IMR-90 (cell line): ENCODE data around the gene MEGF8. TPM values are rescaled to one million over a fixed set of nuclear protein-coding genes. Genes with fewer than 3 reads are reported as not detected.

Experiments
- ATAC-seq: fragments of 200-7000 bp; cut with Tn5 transposase; 2 replicates; pipeline ENCODE4 v1.9.1; 2020; ENCODE audit warnings: low read depth, mild to moderate bottlenecking, moderate library complexity
- BruUV-seq: library from RNA; stranded (reverse); fragments of 400-500 nt; replicated peaks from 2 replicates; lab custom pipeline; 2021; lab: Mats Ljungman, UMichigan
- CTCF ChIA-PET: fragments of 300-600 bp; formaldehyde crosslinking; extraction: SDS; loops from one replicate; lab custom pipeline; 2021; ENCODE audit warnings: antibody characterized with exemption; lab: Yijun Ruan, JAX
- POLR2A ChIA-PET: fragments of 300-600 bp; sonication (Branson Sonifier 250); formaldehyde crosslinking; loops from one replicate; lab custom pipeline; 2022; ENCODE audit warnings: antibody characterized with exemption; ENCODE audit not compliant: unreplicated experiment; lab: Charles Lee
- DNase-seq: peaks from one replicate; pipeline ENCODE4 v3.0.0; 2013
- H2AFZ ChIP-seq: replicated peaks from 2 replicates; pipeline ENCODE3; 2013; ENCODE audit warnings: low read length, mild to moderate bottlenecking; ENCODE audit not compliant: poor library complexity
- H2AK5ac ChIP-seq: 2 replicates; pipeline ENCODE4 v1.6.1; 2013; ENCODE audit warnings: low read depth, low read length, inconsistent platforms
- H2AK9ac ChIP-seq: replicated peaks from 2 replicates; pipeline ENCODE3; 2013; ENCODE audit warnings: mild to moderate bottlenecking, low read depth, low read length, moderate library complexity; ENCODE audit not compliant: poor library complexity
- H2BK120ac ChIP-seq: 2 replicates; pipeline ENCODE4 v1.6.1; 2013; ENCODE audit warnings: low read depth, low read length, inconsistent platforms
- H2BK15ac ChIP-seq: 3 replicates; pipeline ENCODE4 v1.6.1; 2013; ENCODE audit warnings: low read depth, low read length, inconsistent platforms
- H2BK20ac ChIP-seq: 2 replicates; pipeline ENCODE4 v1.6.1; 2013; ENCODE audit warnings: low read depth, mild to moderate bottlenecking, inconsistent platforms, low read length, moderate library complexity
- H2BK5ac ChIP-seq: 2 replicates; pipeline ENCODE4 v1.6.1; 2013; ENCODE audit warnings: mild to moderate bottlenecking, low read depth, low read length, inconsistent platforms; ENCODE audit not compliant: poor library complexity, severe bottlenecking
- H3K14ac ChIP-seq: replicated peaks from 2 replicates; pipeline ENCODE4 v1.6.1; 2013; ENCODE audit warnings: low read depth, low read length, inconsistent platforms
- H3K18ac ChIP-seq: 2 replicates; pipeline ENCODE4 v1.6.1; 2013; ENCODE audit warnings: low read depth, low read length, control low read depth
- H3K23ac ChIP-seq: 2 replicates; pipeline ENCODE4 v1.6.1; 2013; ENCODE audit warnings: low read depth, low read length, inconsistent platforms
- H3K27ac ChIP-seq: 2 replicates; pipeline ENCODE4 v1.5.1; 2013; ENCODE audit warnings: mild to moderate bottlenecking, control low read depth, low read length; ENCODE audit not compliant: insufficient read depth
- H3K27me3 ChIP-seq: 2 replicates; pipeline ENCODE4 v1.6.1; 2013; ENCODE audit warnings: low read length; ENCODE audit not compliant: control insufficient read depth, insufficient read depth
- H3K36me3 ChIP-seq: 2 replicates; pipeline ENCODE4 v1.6.1; 2013; ENCODE audit warnings: low read length, mixed read lengths; ENCODE audit not compliant: control insufficient read depth, insufficient read depth
- H3K4ac ChIP-seq: 2 replicates; pipeline ENCODE4 v1.6.1; 2013; ENCODE audit warnings: low read depth, low read length, inconsistent platforms
- H3K4me1 ChIP-seq: 2 replicates; pipeline ENCODE4 v1.6.1; 2013; ENCODE audit warnings: low read length, mixed read lengths; ENCODE audit not compliant: control insufficient read depth, insufficient read depth
- H3K4me2 ChIP-seq: 2 replicates; pipeline ENCODE4 v1.6.1; 2013; ENCODE audit warnings: low read depth, mild to moderate bottlenecking, control low read depth, low read length, moderate library complexity
- H3K4me3 ChIP-seq: 2 replicates; pipeline ENCODE4 v1.5.1; 2013; ENCODE audit warnings: low read depth, mild to moderate bottlenecking, control low read depth, low read length, moderate library complexity; ENCODE audit not compliant: insufficient read depth
- H3K56ac ChIP-seq: 2 replicates; pipeline ENCODE4 v1.6.1; 2013; ENCODE audit warnings: low read length, inconsistent platforms; ENCODE audit not compliant: insufficient read depth; ENCODE audit errors: extremely low read depth
- H3K79me1 ChIP-seq, 2 experiments: 2 replicates each; pipeline ENCODE4 v1.6.1; 2013; ENCODE audit warnings: low read length in 2 of 2, inconsistent platforms in 1 of 2, low read depth in 1 of 2
- H3K9ac ChIP-seq: 2 replicates; pipeline ENCODE4 v1.6.1; 2013; ENCODE audit warnings: low read depth, low read length, control low read depth
- H3K9me1 ChIP-seq: 2 replicates; pipeline ENCODE4 v1.6.1; 2013; ENCODE audit warnings: low read length, inconsistent platforms; ENCODE audit not compliant: insufficient read depth
- H3K9me3 ChIP-seq: 2 replicates; pipeline ENCODE4 v1.6.1; 2013; ENCODE audit warnings: low read length; ENCODE audit not compliant: control insufficient read depth, insufficient read depth
- H4K20me1 ChIP-seq: 2 replicates; pipeline ENCODE4 v1.6.1; 2013; ENCODE audit warnings: low read length, inconsistent platforms; ENCODE audit not compliant: insufficient read depth
- H4K5ac ChIP-seq: 2 replicates; pipeline ENCODE4 v1.6.1; 2013; ENCODE audit warnings: mild to moderate bottlenecking, low read depth, low read length, control low read depth
- H4K8ac ChIP-seq, 2 experiments: 2 replicates each; pipeline ENCODE4 v1.6.1; 2013; ENCODE audit warnings: low read depth in 2 of 2, low read length in 2 of 2, control low read depth in 1 of 2, inconsistent platforms in 1 of 2
- H4K91ac ChIP-seq: 2 replicates; pipeline ENCODE4 v1.6.1; 2013; ENCODE audit warnings: low read depth, low read length, inconsistent platforms; ENCODE audit not compliant: insufficient read depth
- BHLHE40 ChIP-seq: fragments of 150-350 bp; IDR thresholded peaks from 2 replicates; pipeline ENCODE4 v1.6.1; 2016; ENCODE audit warnings: mild to moderate bottlenecking, low read depth, low read length
- CEBPB ChIP-seq: IDR thresholded peaks from 2 replicates; pipeline ENCODE4 v1.6.1; 2012; ENCODE audit warnings: low read depth, low read length, improper control_type of control experiment
- CHD1 ChIP-seq: IDR thresholded peaks from 2 replicates; pipeline ENCODE4 v1.6.1; 2012; ENCODE audit warnings: low read depth, low read length, improper control_type of control experiment
- CTCF ChIP-seq: conservative IDR thresholded peaks from 2 replicates; pipeline ENCODE4 v1.5.1; 2012; ENCODE audit warnings: mild to moderate bottlenecking, low read depth, low read length, improper control_type of control experiment
- ELK1 ChIP-seq: fragments of 150-350 bp; IDR thresholded peaks from 2 replicates; pipeline ENCODE4 v1.6.1; 2016; ENCODE audit warnings: low read depth, mild to moderate bottlenecking, low read length, moderate library complexity, borderline replicate concordance
- FOS ChIP-seq: fragments of 150-350 bp; IDR thresholded peaks from 2 replicates; pipeline ENCODE4 v1.6.1; 2016; ENCODE audit warnings: low read depth, low read length
- MAFK ChIP-seq: IDR thresholded peaks from 2 replicates; pipeline ENCODE4 v1.6.1; 2012; ENCODE audit warnings: low read depth, low read length, improper control_type of control experiment
- MAZ ChIP-seq: IDR thresholded peaks from 2 replicates; pipeline ENCODE4 v1.6.1; 2012; ENCODE audit warnings: low read depth, mild to moderate bottlenecking, low read length, improper control_type of control experiment, moderate library complexity, borderline replicate concordance
- MXI1 ChIP-seq: IDR thresholded peaks from 2 replicates; pipeline ENCODE4 v1.6.1; 2012; ENCODE audit warnings: low read depth, mild to moderate bottlenecking, low read length, moderate library complexity, borderline replicate concordance
- NFE2L2 ChIP-seq: fragments of 150-350 bp; IDR thresholded peaks from 2 replicates; pipeline ENCODE4 v1.6.1; 2016; ENCODE audit warnings: low read depth, mild to moderate bottlenecking, low read length
- POLR2A ChIP-seq: IDR thresholded peaks from 2 replicates; pipeline ENCODE4 v1.6.1; 2012; ENCODE audit warnings: mild to moderate bottlenecking, low read depth, low read length
- RAD21 ChIP-seq: IDR thresholded peaks from 2 replicates; pipeline ENCODE4 v1.6.1; 2012; ENCODE audit warnings: low read length, improper control_type of control experiment
- RCOR1 ChIP-seq: IDR thresholded peaks from 2 replicates; pipeline ENCODE4 v1.6.1; 2012; ENCODE audit warnings: mild to moderate bottlenecking, low read length, improper control_type of control experiment; ENCODE audit not compliant: insufficient replicate concordance
- RFX5 ChIP-seq: IDR thresholded peaks from 2 replicates; pipeline ENCODE4 v1.8.0; 2012; ENCODE audit warnings: low read depth, mild to moderate bottlenecking, low read length, moderate library complexity
- SMC3 ChIP-seq: fragments of 150-350 bp; IDR thresholded peaks from 2 replicates; pipeline ENCODE4 v1.6.1; 2016; ENCODE audit warnings: low read depth, mild to moderate bottlenecking, antibody characterized with exemption, low read length, moderate library complexity
- USF2 ChIP-seq: fragments of 150-350 bp; IDR thresholded peaks from 2 replicates; pipeline ENCODE4 v1.6.1; 2017; ENCODE audit warnings: mild to moderate bottlenecking, antibody characterized with exemption, low read length, low read depth
- WGBS, 2 experiments: methylation state at CpG; one replicate each; pipeline versions ENCODE4 v1.1.5 to v1.1.7; 2013; ENCODE audit warnings: missing lambda C conversion rate in 2 of 2; ENCODE audit not compliant: insufficient read length in 1 of 2; ENCODE audit errors: extremely low coverage in 2 of 2; 5-methylcytosine and 5-hydroxymethylcytosine counted together
- dilution Hi-C: fragments of 300-500 bp; cut with HindIII; formaldehyde crosslinking; loops from one replicate; pipeline ENCODE4 v1.14.3; 2018; ENCODE audit warnings: low sequenced_read_pairs; ENCODE audit not compliant: unreplicated experiment
- in situ Hi-C: fragments of 300-500 bp; cut with MboI; formaldehyde crosslinking; loops from 3 replicates; pipeline ENCODE4 v1.14.3; 2019; ENCODE audit warnings: low sequenced_read_pairs, inconsistent platforms, mixed read lengths
- intact Hi-C: fragments of 100-400 bp; cut with micrococcal nuclease; formaldehyde crosslinking; loops from 2 replicates; pipeline ENCODE4 v1.10.0; 2022
- polyA plus RNA-seq, 3 experiments: library from polyadenylated mRNA; depleted of rRNA; stranded (reverse); fragments of >200 nt; gene quantifications; 2 replicates each; pipeline ENCODE4 v1.2.3, GENCODE V29; 2012; ENCODE audit warnings: low replicate concordance in 1 of 3
- total RNA-seq: library from RNA; depleted of rRNA; stranded (reverse); fragments of >200 nt; gene quantifications from 2 replicates; pipeline ENCODE4 v1.2.3, GENCODE V29; 2012

The MEGF8 gene
- total and polyA plus RNA-seq, 2 of the 4 experiments (the other 2 are of a cell fraction) = 2.3 to 12.5 TPM

- TF ChIP-seq RCOR1 = no peak
- TF ChIP-seq MXI1 = no peak
- no peak for TF ChIP-seq CHD1
- TF ChIP-seq MAZ = no peak
- no peak for TF ChIP-seq FOS
- no peak for TF ChIP-seq POLR2A
- TF ChIP-seq CTCF = no peak
- TF ChIP-seq RAD21 = no peak
- no peak for TF ChIP-seq NFE2L2
- TF ChIP-seq RFX5 = no peak
- no peak for TF ChIP-seq MAFK
- no peak for TF ChIP-seq SMC3
- no peak for TF ChIP-seq BHLHE40
- TF ChIP-seq CEBPB = no peak
- no peak for TF ChIP-seq ELK1
- no peak for TF ChIP-seq USF2
- Histone ChIP-seq H3K4me1 (peaks cover 4% of the 10 kb centered on the region), H3K9me1 (peaks cover 5% of the 10 kb centered on the region; the same call in 1 of the 2 replicates), H2BK120ac (no peak overlapping the region), H3K4ac (no peak overlapping the region), H2BK20ac (no peak overlapping the region), H3K79me1 (peaks cover 16 to 63% of the 10 kb centered on the region in 2 experiments), H3K36me3 (peaks cover 3% of the 10 kb centered on the region; the same call in 1 of the 2 replicates), H4K20me1 (peaks cover 23% of the 10 kb centered on the region), H3K23ac (no peak overlapping the region), H3K4me2 (no peak overlapping the region), H3K9me3 (no peaks in the 10 kb centered on the region), H2AK5ac (no peak overlapping the region), H3K56ac (no peak overlapping the region), H2AFZ (no peak overlapping the region), H3K27me3 (peaks cover 8% of the 10 kb centered on the region; the same call in 1 of the 2 replicates), H2BK5ac (no peak overlapping the region), H3K18ac (no peak overlapping the region), H3K9ac (no peak overlapping the region), H2AK9ac (no peak overlapping the region), H3K4me3 (no peak overlapping the region), H4K5ac (no peak overlapping the region), H2BK15ac (no peak overlapping the region), H4K91ac (no peak overlapping the region), H3K27ac (no peak overlapping the region), H4K8ac (no peak overlapping the region), H3K14ac (no peak overlapping the region)
- intact Hi-C loops (no loop called here), dilution Hi-C loops (no loop called here), in situ Hi-C loops (loop anchor here (10.0 kb wide), 1 partner anchor 194 kb away; the partner anchor contains the start of gene POU2F2)
- 100% methylated on average over 2 of the region's 2 CpGs; no CpG with 5 or more reads in 1 of the 2 experiments for WGBS, 2 experiments
- CTCF ChIA-PET = no interaction called here
- POLR2A ChIA-PET = no interaction called here
- no peak for DNase-seq
- no TSS peak for BruUV-seq
- no peak for ATAC-seq
Measured at GRCh38 chr19:42328854-42329253, 3.4 kb downstream of the MEGF8 start.
